ENCODE data around the gene ABCA1. TPM values are rescaled to one million over a fixed set of nuclear protein-coding genes. Genes with fewer than 3 reads are reported as not detected.
"Not testable (repeated sequence)": the region's sequence is repeated elsewhere in the genome, so short reads cannot be mapped to it uniquely, and the experiment has no call there.

ABCA1 gene
- total RNA-seq, 6 donors from 2014 or later = 27.6 to 194 (median 47.0) TPM

- no peak overlapping the region for H3K4me3 ChIP-seq
- H3K36me3 ChIP-seq = no peaks in the 10 kb centered on the region
- no peaks in the 10 kb centered on the region for H3K9me3 ChIP-seq
- DNase-seq = no peak
- TF ChIP-seq CTCF (IDR thresholded peaks at IDR 0.05) = no peak
- no peak for TF ChIP-seq POLR2A (IDR thresholded peaks at IDR 0.05)
- TF ChIP-seq EP300 (IDR thresholded peaks at IDR 0.05) = no peak
- no peak for TF ChIP-seq POLR2AphosphoS5 (IDR thresholded peaks at IDR 0.05)
- no peak for ATAC-seq (ENCODE audit: low FRiP score in 2 of 2)
- no peaks in the 10 kb centered on the region for H3K27me3 ChIP-seq
- H3K4me1 ChIP-seq = peaks cover under 1 to 12% (median 4%) of the 10 kb centered on the region in 4 donors
- WGBS, 2 donors = 72 to 74% methylated on average over 2 of the region's 2 CpGs
- no peak overlapping the region for H3K27ac ChIP-seq
Measured at GRCh38 chr9:104769655-104770054, 158.3 kb downstream of the ABCA1 start.

GRCh38 chr9:104769029-104769428, 158.9 kb downstream of the ABCA1 start:
- H3K36me3 ChIP-seq; H3K4me3 ChIP-seq; H3K27me3 ChIP-seq; H3K27ac ChIP-seq; ATAC-seq (ENCODE audit: low FRiP score in 2 of 2); H3K9me3 ChIP-seq; DNase-seq: not testable (repeated sequence)
- peaks cover 4 to 14% (median 7%) of the 10 kb centered on the region in 4 donors for H3K4me1 ChIP-seq
- WGBS, 2 donors = 94 to 97% methylated on average over 12 of the region's 12 CpGs

- DNase-seq (no peak), ATAC-seq (ENCODE audit: low FRiP score in 2 of 2) (no peak)
- H3K27me3 ChIP-seq = no peaks in the 10 kb centered on the region
- H3K4me1 ChIP-seq = peaks cover 4 to 14% (median 9%) of the 10 kb centered on the region in 4 donors
- TF ChIP-seq POLR2AphosphoS5 (IDR thresholded peaks at IDR 0.05) (no peak), EP300 (IDR thresholded peaks at IDR 0.05) (no peak), CTCF (IDR thresholded peaks at IDR 0.05) (no peak), POLR2A (IDR thresholded peaks at IDR 0.05) (no peak)
- 92 to 98% methylated on average over 3 of the region's 3 CpGs for WGBS, 2 donors
- no peaks in the 10 kb centered on the region for H3K36me3 ChIP-seq
- no peaks in the 10 kb centered on the region for H3K9me3 ChIP-seq
- no peak overlapping the region for H3K27ac ChIP-seq
- no peak overlapping the region for H3K4me3 ChIP-seq
Measured at GRCh38 chr9:104767507-104767906, 160.4 kb downstream of the ABCA1 start.

- ATAC-seq (ENCODE audit: low FRiP score in 2 of 2) (no peak), DNase-seq (no peak)
- TF ChIP-seq POLR2AphosphoS5 (IDR thresholded peaks at IDR 0.05) (no peak), EP300 (IDR thresholded peaks at IDR 0.05) (no peak), CTCF (IDR thresholded peaks at IDR 0.05) (no peak), POLR2A (IDR thresholded peaks at IDR 0.05) (no peak)
- H3K27me3 ChIP-seq = no peaks in the 10 kb centered on the region
- H3K9me3 ChIP-seq = no peaks in the 10 kb centered on the region
- H3K4me3 ChIP-seq = no peak overlapping the region
- peaks cover 4 to 14% (median 9%) of the 10 kb centered on the region in 4 donors for H3K4me1 ChIP-seq
- no peaks in the 10 kb centered on the region for H3K36me3 ChIP-seq
- 93 to 95% methylated on average over 7 of the region's 7 CpGs for WGBS, 2 donors
- no peak overlapping the region for H3K27ac ChIP-seq
Measured at GRCh38 chr9:104766025-104766424, 161.9 kb downstream of the ABCA1 start.

- TF ChIP-seq EP300 (IDR thresholded peaks at IDR 0.05) (no peak), POLR2A (IDR thresholded peaks at IDR 0.05) (no peak), POLR2AphosphoS5 (IDR thresholded peaks at IDR 0.05) (no peak), CTCF (IDR thresholded peaks at IDR 0.05) (no peak)
- ATAC-seq (ENCODE audit: low FRiP score in 2 of 2) (no peak), DNase-seq (no peak)
- Histone ChIP-seq H3K9me3 (no peaks in the 10 kb centered on the region), H3K36me3 (no peaks in the 10 kb centered on the region), H3K27ac (no peak overlapping the region), H3K27me3 (no peaks in the 10 kb centered on the region), H3K4me1 (peaks cover 4 to 14% (median 9%) of the 10 kb centered on the region in 4 donors), H3K4me3 (peak overlapping the region in 1 of 4 donors; percentile 80)
- WGBS, 2 donors = 55 to 60% methylated on average over 5 of the region's 5 CpGs
Measured at GRCh38 chr9:104765138-104765537, 162.8 kb downstream of the ABCA1 start.

All from upper lobe of left lung (tissue), 6 donors.